NCI-H82 (cell line): ENCODE results near the gene SMYD3.
"Not testable (repeated sequence)": the region's sequence is repeated elsewhere in the genome, so short reads cannot be mapped to it uniquely, and the experiment has no call there.

Experiments used
- DNase-seq: peaks from one replicate; lab custom pipeline; 2025; lab: John Stamatoyannopoulos, UW

Gene SMYD3

GRCh38 chr1:245802941-245803665, 704.0 kb downstream of the SMYD3 start:
- no peak for DNase-seq

- DNase-seq, result peak; percentile 67
Observed at GRCh38 chr1:245800901-245801605, 706.0 kb downstream of the SMYD3 start.

GRCh38 chr1:245798349-245798711, 708.7 kb downstream of the SMYD3 start:
- DNase-seq, result no peak

- peak; percentile 60 for DNase-seq
Observed at GRCh38 chr1:245797592-245798348, 709.3 kb downstream of the SMYD3 start.

- no peak for DNase-seq
Observed at GRCh38 chr1:245791410-245792312, 715.4 kb downstream of the SMYD3 start.

- no peak for DNase-seq
Observed at GRCh38 chr1:245790441-245790840, 716.6 kb downstream of the SMYD3 start.

- no peak for DNase-seq
Observed at GRCh38 chr1:245788886-245789285, 718.2 kb downstream of the SMYD3 start.

- DNase-seq, result no peak
Observed at GRCh38 chr1:245788269-245788668, 718.8 kb downstream of the SMYD3 start.

- DNase-seq, result no peak
Observed at GRCh38 chr1:245786948-245787347, 720.1 kb downstream of the SMYD3 start.

GRCh38 chr1:245779797-245780755, 727.0 kb downstream of the SMYD3 start:
- DNase-seq, result no peak

GRCh38 chr1:245777752-245778151, 729.3 kb downstream of the SMYD3 start:
- no peak for DNase-seq

GRCh38 chr1:245776694-245777332, 730.3 kb downstream of the SMYD3 start:
- DNase-seq, result peak; percentile 68

- DNase-seq, result peak; percentile 54
Observed at GRCh38 chr1:245776139-245776538, 730.9 kb downstream of the SMYD3 start.

- DNase-seq, result not testable (repeated sequence)
Observed at GRCh38 chr1:245774931-245775330, 732.1 kb downstream of the SMYD3 start.

GRCh38 chr1:245774196-245774595, 732.9 kb downstream of the SMYD3 start:
- no peak for DNase-seq

- no peak for DNase-seq
Observed at GRCh38 chr1:245773344-245773743, 733.7 kb downstream of the SMYD3 start.

GRCh38 chr1:245772739-245773138, 734.3 kb downstream of the SMYD3 start:
- DNase-seq, result no peak

- no peak for DNase-seq
Observed at GRCh38 chr1:245772325-245772724, 734.8 kb downstream of the SMYD3 start.

- DNase-seq, result no peak
Observed at GRCh38 chr1:245771511-245772281, 735.4 kb downstream of the SMYD3 start.
